Hematopoietic multipotent progenitor cell treated with erythropoietin and hydrocortisone succinate and interleukin-3 and kit ligand, for 8 days (in vitro differentiated cells): ENCODE measurements around the gene BBOF1.

Experiments used
- DNase-seq: peaks from one replicate; pipeline ENCODE4 v3.0.0-alpha.2; 2015

The BBOF1 gene

GRCh38 chr14:74105381-74105780 is 86.2 kb downstream of the BBOF1 start:
- no peak for DNase-seq

GRCh38 chr14:74109369-74109768 is 90.2 kb downstream of the BBOF1 start:
- no peak for DNase-seq

- DNase-seq = peak; percentile 78
These were observed 92.5 kb downstream of the BBOF1 start for GRCh38 chr14:74111395-74112216.
